Spleen (tissue), 11 donors: Measurements from ENCODE around the gene OFD1. TPM values are rescaled to one million over a fixed set of nuclear protein-coding genes. Genes with fewer than 3 reads are reported as not detected.

ENCODE experiments used
- DNase-seq: peaks from one replicate; pipeline ENCODE4 v3.0.0-alpha.2; 2020
- H3K27ac ChIP-seq, 8 donors: fragments of 200-600 bp; sonication (generic) in 7 of 8; 1 replicate in 4 of 8; 2 replicates in 4 of 8; pipeline versions ENCODE4 v1.5.0 to v1.8.0; 2016 to 2021; ENCODE audit warnings: inconsistent platforms in 4 of 8, mild to moderate bottlenecking in 4 of 8, moderate library complexity in 1 of 8
- H3K27me3 ChIP-seq, 7 donors: fragments of 200-600 bp; sonication (generic) in 6 of 7; replicated peaks in 1 of 7; 1 replicate in 4 of 7; 2 replicates in 3 of 7; pipeline versions ENCODE4 v1.5.0 to v1.8.0; 2016 to 2021; ENCODE audit warnings: inconsistent platforms in 3 of 7, mild to moderate bottlenecking in 1 of 7
- H3K36me3 ChIP-seq, 6 donors: fragments of 200-600 bp; sonication (generic) in 5 of 6; 1 replicate in 4 of 6; 2 replicates in 2 of 6; pipeline versions ENCODE4 v1.5.0 to v1.8.0; 2016 to 2021; ENCODE audit warnings: inconsistent platforms in 2 of 6
- H3K4me1 ChIP-seq, 6 donors: fragments of 200-600 bp; sonication (generic) in 5 of 6; 1 replicate in 3 of 6; 2 replicates in 3 of 6; pipeline versions ENCODE4 v1.5.0 to v1.8.0; 2016 to 2021; ENCODE audit warnings: inconsistent platforms in 3 of 6
- H3K4me3 ChIP-seq, 8 donors: fragments of 200-600 bp; sonication (generic) in 7 of 8; 1 replicate in 4 of 8; 2 replicates in 4 of 8; pipeline versions ENCODE4 v1.5.0 to v1.8.0; 2016 to 2021; ENCODE audit warnings: inconsistent platforms in 4 of 8, mild to moderate bottlenecking in 4 of 8, moderate library complexity in 2 of 8
- H3K9me3 ChIP-seq, 8 donors: fragments of 200-600 bp; sonication (generic) in 7 of 8; 1 replicate in 4 of 8; 2 replicates in 4 of 8; pipeline versions ENCODE4 v1.5.0 to v1.8.0; 2016 to 2021; ENCODE audit warnings: inconsistent platforms in 4 of 8
- CTCF ChIP-seq, 11 experiments: fragments of 200-600 bp in 7 of 11; fragments of 450-650 bp in 4 of 11; sonication (generic) in 4 of 11; IDR thresholded peaks in 8 of 11; conservative IDR thresholded peaks in 3 of 11; 1 replicate in 7 of 11; 2 replicates in 4 of 11; pipeline versions ENCODE4 v1.4.0 to v1.8.0; 2016 to 2021; ENCODE audit warnings: antibody characterized with exemption in 11 of 11, inconsistent platforms in 4 of 11, mild to moderate bottlenecking in 1 of 11
- POLR2A ChIP-seq, 3 donors: fragments of 450-650 bp; IDR thresholded peaks; one replicate each; pipeline ENCODE4 v1.5.1; 2017; ENCODE audit warnings: antibody characterized with exemption in 3 of 3, mild to moderate bottlenecking in 1 of 3
- POLR2AphosphoS5 ChIP-seq, 3 donors: sonication (generic); formaldehyde crosslinking; IDR thresholded peaks; one replicate each; pipeline ENCODE4 v1.5.1; 2017; ENCODE audit warnings: antibody characterized with exemption in 3 of 3
- WGBS, 5 donors: extraction: QIAGEN DNeasy Blood & Tissue Kit in 3 of 5; methylation state at CpG; one replicate each; pipeline versions ENCODE4 v1.1.5 to v1.1.7; 2013 to 2018; 5-methylcytosine and 5-hydroxymethylcytosine counted together
- intact Hi-C: fragments of 100-400 bp; cut with DNase I; formaldehyde crosslinking; loops from one replicate; pipeline ENCODE4 v1.15.0; 2023; ENCODE audit warnings: low total_unique reads
- polyA plus RNA-seq, 3 donors: library from polyadenylated mRNA; stranded (reverse); fragments of 200-250 nt; gene quantifications; one replicate each; pipeline ENCODE4 v1.2.1, GENCODE V29; 2013
- total RNA-seq, 7 donors: library from RNA; depleted of rRNA in 3 of 7; stranded (reverse); fragments of >200 nt in 3 of 7; fragmentation: NEBNext Ultra II Directional in 4 of 7; extraction: Animal tissue kit (Norgen Biotek cat#: 25700) in 4 of 7; gene quantifications; one replicate each; pipeline versions ENCODE4 v1.1.0 to v1.2.1, GENCODE V29; 2016 to 2021
- donor health status: healthy with polysubstance abuse.
- donor health status: DM: no; HTN: no; CAD: no; lungs with moderate emphysema.
- donor health status: DM: no; HTN: no; CAD: no.
- donor health status: Bipolar disorder and iron deficiency.
- donor health status: healthy.
- donor health status: DM: no; HTN: no; CAD: no.
- donor health status: DM: yes; HTN: yes; CAD: no.

OFD1 gene
- total and polyA plus RNA-seq, 10 donors: 33.6 to 138 (median 50.9) TPM

- Histone ChIP-seq H3K27me3 (no peaks in the 10 kb centered on the region), H3K27ac (peak overlapping the region; percentile 33 to 87 (median 78)), H3K36me3 (peaks cover 0 to 57% (median 7%) of the 10 kb centered on the region in 6 donors), H3K4me3 (peak overlapping the region in 2 of 8 donors; percentile 7 to 56), H3K4me1 (peaks cover 0 to 40% (median 2%) of the 10 kb centered on the region in 6 donors), H3K9me3 (no peaks in the 10 kb centered on the region)
- DNase-seq: no peak
- 40 to 65% (median 47%) methylated on average over 13 of the region's 13 CpGs for WGBS, 5 donors
- TF ChIP-seq CTCF (IDR thresholded peaks at IDR 0.05 in 8 of 11, conservative IDR thresholded peaks at IDR 0.05 in 3 of 11) (no peak), POLR2A (IDR thresholded peaks at IDR 0.05) (no peak), POLR2AphosphoS5 (IDR thresholded peaks at IDR 0.05) (peak in 2 of 3 donors; percentile 41 to 66)
- intact Hi-C loops: no loop called here
Observed at GRCh38 chrX:13742397-13743176, 8.0 kb downstream of the OFD1 start.

- peaks cover 0 to 78% (median 8%) of the 10 kb centered on the region in 6 donors for H3K36me3 ChIP-seq
- peaks cover 5 to 44% (median 13%) of the 10 kb centered on the region in 6 donors for H3K4me1 ChIP-seq
- no peaks in the 10 kb centered on the region for H3K9me3 ChIP-seq
- WGBS, 5 donors: 44 to 77% (median 46%) methylated on average over 2 of the region's 2 CpGs
- TF ChIP-seq CTCF (IDR thresholded peaks at IDR 0.05 in 8 of 11, conservative IDR thresholded peaks at IDR 0.05 in 3 of 11): peak in 7 of 11 experiments; percentile 19 to 57 (median 49)
- TF ChIP-seq POLR2A (IDR thresholded peaks at IDR 0.05): no peak
- TF ChIP-seq POLR2AphosphoS5 (IDR thresholded peaks at IDR 0.05): no peak
- no peak overlapping the region for H3K4me3 ChIP-seq
- H3K27ac ChIP-seq: peak overlapping the region in 2 of 8 donors; percentile 9 to 19
- intact Hi-C loops: no loop called here
- DNase-seq: no peak
- H3K27me3 ChIP-seq: no peaks in the 10 kb centered on the region
Observed at GRCh38 chrX:13747836-13748235, 13.3 kb downstream of the OFD1 start.

GRCh38 chrX:13748486-13748885 is 13.9 kb downstream of the OFD1 start:
- Histone ChIP-seq H3K27ac (no peak overlapping the region), H3K9me3 (no peaks in the 10 kb centered on the region), H3K4me1 (peaks cover 5 to 44% (median 16%) of the 10 kb centered on the region in 6 donors), H3K4me3 (no peak overlapping the region), H3K27me3 (no peaks in the 10 kb centered on the region), H3K36me3 (peaks cover 0 to 79% (median 8%) of the 10 kb centered on the region in 6 donors)
- intact Hi-C loops: no loop called here
- WGBS, 5 donors: 89 to 100% (median 96%) methylated on average over 3 of the region's 3 CpGs
- no peak for DNase-seq
- TF ChIP-seq POLR2AphosphoS5 (IDR thresholded peaks at IDR 0.05) (no peak), CTCF (IDR thresholded peaks at IDR 0.05 in 8 of 11, conservative IDR thresholded peaks at IDR 0.05 in 3 of 11) (no peak), POLR2A (IDR thresholded peaks at IDR 0.05) (no peak)

GRCh38 chrX:13750204-13750603 is 15.7 kb downstream of the OFD1 start:
- Histone ChIP-seq H3K27ac (peak overlapping the region in 4 of 8 donors; percentile 25 to 36 (median 32)), H3K9me3 (no peaks in the 10 kb centered on the region), H3K27me3 (no peaks in the 10 kb centered on the region), H3K4me1 (peaks cover 5 to 54% (median 21%) of the 10 kb centered on the region in 6 donors), H3K36me3 (peaks cover 0 to 84% (median 6%) of the 10 kb centered on the region in 6 donors), H3K4me3 (no peak overlapping the region)
- no peak for DNase-seq
- no peak for TF ChIP-seq POLR2A (IDR thresholded peaks at IDR 0.05)
- no peak for TF ChIP-seq POLR2AphosphoS5 (IDR thresholded peaks at IDR 0.05)
- peak in 10 of 11 experiments; percentile 34 to 60 (median 48) for TF ChIP-seq CTCF (IDR thresholded peaks at IDR 0.05 in 8 of 11, conservative IDR thresholded peaks at IDR 0.05 in 3 of 11)
- intact Hi-C loops: loop anchor here (10.0 kb wide), 2 partner anchors 95 to 285 kb away; partner anchors contain the start of gene TCEANC
